ENCODE data around the gene PIP4K2A. TPM values are rescaled to one million over a fixed set of nuclear protein-coding genes. Genes with fewer than 3 reads are reported as not detected.

Gene PIP4K2A
- total and polyA plus RNA-seq, 2 of the 8 experiments (the other 6 are each of a cell fraction or from before 2014, with no cell fraction given) = 19.0 to 60.9 TPM

DNA sequence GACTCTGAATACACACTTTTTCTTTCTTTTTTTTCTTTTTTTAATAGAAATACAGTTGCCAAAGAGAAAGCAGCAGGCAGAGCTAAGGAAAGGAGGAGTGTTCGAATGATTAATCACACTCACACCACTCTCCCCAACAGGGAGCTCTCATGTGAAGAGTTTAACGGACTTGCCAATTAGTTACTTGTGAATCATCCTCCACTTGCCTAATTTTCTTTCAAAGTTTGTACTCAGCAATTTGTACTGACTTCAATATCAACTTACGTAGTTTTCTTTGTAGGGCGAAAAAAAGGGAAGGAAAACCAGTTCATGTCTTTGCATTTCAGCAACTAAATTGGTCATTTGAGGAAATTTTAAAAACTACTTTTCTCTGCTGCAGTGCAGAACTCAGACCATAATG is 109.2 kb downstream of the PIP4K2A start (continued):
- TF ChIP-seq, protein P1, sequence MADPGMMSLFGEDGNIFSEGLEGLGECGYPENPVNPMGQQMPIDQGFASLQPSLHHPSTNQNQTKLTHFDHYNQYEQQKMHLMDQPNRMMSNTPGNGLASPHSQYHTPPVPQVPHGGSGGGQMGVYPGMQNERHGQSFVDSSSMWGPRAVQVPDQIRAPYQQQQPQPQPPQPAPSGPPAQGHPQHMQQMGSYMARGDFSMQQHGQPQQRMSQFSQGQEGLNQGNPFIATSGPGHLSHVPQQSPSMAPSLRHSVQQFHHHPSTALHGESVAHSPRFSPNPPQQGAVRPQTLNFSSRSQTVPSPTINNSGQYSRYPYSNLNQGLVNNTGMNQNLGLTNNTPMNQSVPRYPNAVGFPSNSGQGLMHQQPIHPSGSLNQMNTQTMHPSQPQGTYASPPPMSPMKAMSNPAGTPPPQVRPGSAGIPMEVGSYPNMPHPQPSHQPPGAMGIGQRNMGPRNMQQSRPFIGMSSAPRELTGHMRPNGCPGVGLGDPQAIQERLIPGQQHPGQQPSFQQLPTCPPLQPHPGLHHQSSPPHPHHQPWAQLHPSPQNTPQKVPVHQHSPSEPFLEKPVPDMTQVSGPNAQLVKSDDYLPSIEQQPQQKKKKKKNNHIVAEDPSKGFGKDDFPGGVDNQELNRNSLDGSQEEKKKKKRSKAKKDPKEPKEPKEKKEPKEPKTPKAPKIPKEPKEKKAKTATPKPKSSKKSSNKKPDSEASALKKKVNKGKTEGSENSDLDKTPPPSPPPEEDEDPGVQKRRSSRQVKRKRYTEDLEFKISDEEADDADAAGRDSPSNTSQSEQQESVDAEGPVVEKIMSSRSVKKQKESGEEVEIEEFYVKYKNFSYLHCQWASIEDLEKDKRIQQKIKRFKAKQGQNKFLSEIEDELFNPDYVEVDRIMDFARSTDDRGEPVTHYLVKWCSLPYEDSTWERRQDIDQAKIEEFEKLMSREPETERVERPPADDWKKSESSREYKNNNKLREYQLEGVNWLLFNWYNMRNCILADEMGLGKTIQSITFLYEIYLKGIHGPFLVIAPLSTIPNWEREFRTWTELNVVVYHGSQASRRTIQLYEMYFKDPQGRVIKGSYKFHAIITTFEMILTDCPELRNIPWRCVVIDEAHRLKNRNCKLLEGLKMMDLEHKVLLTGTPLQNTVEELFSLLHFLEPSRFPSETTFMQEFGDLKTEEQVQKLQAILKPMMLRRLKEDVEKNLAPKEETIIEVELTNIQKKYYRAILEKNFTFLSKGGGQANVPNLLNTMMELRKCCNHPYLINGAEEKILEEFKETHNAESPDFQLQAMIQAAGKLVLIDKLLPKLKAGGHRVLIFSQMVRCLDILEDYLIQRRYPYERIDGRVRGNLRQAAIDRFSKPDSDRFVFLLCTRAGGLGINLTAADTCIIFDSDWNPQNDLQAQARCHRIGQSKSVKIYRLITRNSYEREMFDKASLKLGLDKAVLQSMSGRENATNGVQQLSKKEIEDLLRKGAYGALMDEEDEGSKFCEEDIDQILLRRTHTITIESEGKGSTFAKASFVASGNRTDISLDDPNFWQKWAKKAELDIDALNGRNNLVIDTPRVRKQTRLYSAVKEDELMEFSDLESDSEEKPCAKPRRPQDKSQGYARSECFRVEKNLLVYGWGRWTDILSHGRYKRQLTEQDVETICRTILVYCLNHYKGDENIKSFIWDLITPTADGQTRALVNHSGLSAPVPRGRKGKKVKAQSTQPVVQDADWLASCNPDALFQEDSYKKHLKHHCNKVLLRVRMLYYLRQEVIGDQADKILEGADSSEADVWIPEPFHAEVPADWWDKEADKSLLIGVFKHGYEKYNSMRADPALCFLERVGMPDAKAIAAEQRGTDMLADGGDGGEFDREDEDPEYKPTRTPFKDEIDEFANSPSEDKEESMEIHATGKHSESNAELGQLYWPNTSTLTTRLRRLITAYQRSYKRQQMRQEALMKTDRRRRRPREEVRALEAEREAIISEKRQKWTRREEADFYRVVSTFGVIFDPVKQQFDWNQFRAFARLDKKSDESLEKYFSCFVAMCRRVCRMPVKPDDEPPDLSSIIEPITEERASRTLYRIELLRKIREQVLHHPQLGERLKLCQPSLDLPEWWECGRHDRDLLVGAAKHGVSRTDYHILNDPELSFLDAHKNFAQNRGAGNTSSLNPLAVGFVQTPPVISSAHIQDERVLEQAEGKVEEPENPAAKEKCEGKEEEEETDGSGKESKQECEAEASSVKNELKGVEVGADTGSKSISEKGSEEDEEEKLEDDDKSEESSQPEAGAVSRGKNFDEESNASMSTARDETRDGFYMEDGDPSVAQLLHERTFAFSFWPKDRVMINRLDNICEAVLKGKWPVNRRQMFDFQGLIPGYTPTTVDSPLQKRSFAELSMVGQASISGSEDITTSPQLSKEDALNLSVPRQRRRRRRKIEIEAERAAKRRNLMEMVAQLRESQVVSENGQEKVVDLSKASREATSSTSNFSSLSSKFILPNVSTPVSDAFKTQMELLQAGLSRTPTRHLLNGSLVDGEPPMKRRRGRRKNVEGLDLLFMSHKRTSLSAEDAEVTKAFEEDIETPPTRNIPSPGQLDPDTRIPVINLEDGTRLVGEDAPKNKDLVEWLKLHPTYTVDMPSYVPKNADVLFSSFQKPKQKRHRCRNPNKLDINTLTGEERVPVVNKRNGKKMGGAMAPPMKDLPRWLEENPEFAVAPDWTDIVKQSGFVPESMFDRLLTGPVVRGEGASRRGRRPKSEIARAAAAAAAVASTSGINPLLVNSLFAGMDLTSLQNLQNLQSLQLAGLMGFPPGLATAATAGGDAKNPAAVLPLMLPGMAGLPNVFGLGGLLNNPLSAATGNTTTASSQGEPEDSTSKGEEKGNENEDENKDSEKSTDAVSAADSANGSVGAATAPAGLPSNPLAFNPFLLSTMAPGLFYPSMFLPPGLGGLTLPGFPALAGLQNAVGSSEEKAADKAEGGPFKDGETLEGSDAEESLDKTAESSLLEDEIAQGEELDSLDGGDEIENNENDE (IDR thresholded peaks at IDR 0.05; ENCODE audit: insufficient replicate concordance, low read length) = no peak
- TF ChIP-seq, protein P2, sequence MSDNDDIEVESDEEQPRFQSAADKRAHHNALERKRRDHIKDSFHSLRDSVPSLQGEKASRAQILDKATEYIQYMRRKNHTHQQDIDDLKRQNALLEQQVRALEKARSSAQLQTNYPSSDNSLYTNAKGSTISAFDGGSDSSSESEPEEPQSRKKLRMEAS (IDR thresholded peaks at IDR 0.05) = no peak

All from H1 (cell line).